HCT116 (cell line): ENCODE results near the gene C2orf68. TPM values are rescaled to one million over a fixed set of nuclear protein-coding genes. Genes with fewer than 3 reads are reported as not detected.

Experiments used
- ATAC-seq: fragments of 200-7000 bp; cut with Tn5 transposase; 2 replicates; pipeline ENCODE4 v1.9.1; 2020; ENCODE audit warnings: mild to moderate bottlenecking, moderate library complexity
- BruUV-seq: library from RNA; stranded (reverse); fragments of 400-500 nt; replicated peaks from 2 replicates; lab custom pipeline; 2021; lab: Mats Ljungman, UMichigan
- CTCF ChIA-PET: fragments of 300-600 bp; sonication (Branson Sonifier 250); formaldehyde crosslinking; loops from one replicate; lab custom pipeline; 2021; ENCODE audit warnings: antibody characterized with exemption; lab: Charles Lee
- POLR2A ChIA-PET: fragments of 300-600, 350-600 bp; sonication (Branson Sonifier 250); formaldehyde crosslinking; loops from one replicate; lab custom pipeline; 2021; ENCODE audit warnings: antibody characterized with exemption; lab: Charles Lee
- RAD21 ChIA-PET, 2 experiments: fragments of 300-600 bp; sonication (Branson Sonifier 250); formaldehyde crosslinking; loops; one replicate each; lab custom pipeline; 2023; ENCODE audit warnings: low total read pairs in 2 of 2; ENCODE audit not compliant: uncharacterized antibody in 2 of 2, unreplicated experiment in 2 of 2, low non-redundant PET in 1 of 2; lab: Charles Lee
- DNase-seq: peaks from one replicate; pipeline ENCODE4 v3.0.0-alpha.2; 2010; ENCODE audit warnings: low read depth, low spot score
- H2AFZ ChIP-seq: fragments of 200-600 bp; shearing (Covaris generic), sonication (generic); 2 replicates; pipeline ENCODE4 v1.6.1; 2017; ENCODE audit warnings: low read depth, mixed run types, mixed read lengths, antibody characterized with exemption, low read length; ENCODE audit not compliant: poor library complexity, severe bottlenecking
- H3K27ac ChIP-seq: 2 replicates; pipeline ENCODE4 v1.5.1; 2012; ENCODE audit warnings: low read depth, low read length
- H3K27me3 ChIP-seq: fragments of 200-600 bp; sonication (generic); 2 replicates; pipeline ENCODE4 v1.6.1; 2016; ENCODE audit warnings: mixed run types, low read length, mixed read lengths; ENCODE audit not compliant: insufficient read depth
- H3K36me3 ChIP-seq, 2 experiments: fragments of 200-500 bp in 1 of 2; fragments of 200-600 bp in 1 of 2; sonication (Bioruptor generic) in 1 of 2; sonication (generic) in 1 of 2; 2 replicates each; pipeline versions ENCODE4 v1.5.1 to v1.6.1; 2014 to 2016; ENCODE audit warnings: low read length in 2 of 2, inconsistent platforms in 1 of 2, mixed read lengths in 1 of 2, mixed run types in 1 of 2; ENCODE audit not compliant: insufficient read depth in 2 of 2, control insufficient read depth in 1 of 2
- H3K4me1 ChIP-seq, 2 experiments: fragments of 200-600 bp in 1 of 2; sonication (generic) in 1 of 2; 2 replicates each; pipeline versions ENCODE4 v1.5.1 to v1.6.1; 2012 to 2017; ENCODE audit warnings: low read length in 2 of 2, inconsistent platforms in 1 of 2, mild to moderate bottlenecking in 1 of 2, mixed read lengths in 1 of 2, mixed run types in 1 of 2, moderate library complexity in 1 of 2; ENCODE audit not compliant: insufficient read depth in 2 of 2, control insufficient read depth in 1 of 2
- H3K4me2 ChIP-seq: fragments of 200-600 bp; sonication (generic); 2 replicates; pipeline ENCODE4 v1.6.1; 2017; ENCODE audit warnings: mixed run types, low read length, mixed read lengths
- H3K4me3 ChIP-seq, 2 experiments: fragments of 200-600 bp in 1 of 2; sonication (generic) in 1 of 2; replicated peaks in 1 of 2; 2 replicates each; pipeline ENCODE4 v1.5.1; 2011 to 2016; ENCODE audit warnings: low read length in 2 of 2, control low read depth in 1 of 2, low read depth in 1 of 2, mild to moderate bottlenecking in 1 of 2, mixed read lengths in 1 of 2, mixed run types in 1 of 2
- H3K79me2 ChIP-seq: fragments of 200-600 bp; sonication (generic); 2 replicates; pipeline ENCODE4 v1.6.1; 2017; ENCODE audit warnings: mild to moderate bottlenecking, mixed run types, low read length, moderate library complexity, mixed read lengths; ENCODE audit not compliant: insufficient read depth
- H3K9ac ChIP-seq: fragments of 200-600 bp; sonication (generic); 2 replicates; pipeline ENCODE4 v1.6.1; 2016; ENCODE audit warnings: low read length, mixed read lengths
- H3K9me2 ChIP-seq: fragments of 200-600 bp; sonication (generic), shearing (Covaris generic); 2 replicates; pipeline ENCODE4 v1.6.1; 2017; ENCODE audit warnings: mixed run types, mild to moderate bottlenecking, moderate library complexity; ENCODE audit not compliant: insufficient read depth
- H3K9me3 ChIP-seq, 2 experiments: fragments of 200-500 bp in 1 of 2; fragments of 200-600 bp in 1 of 2; sonication (Bioruptor generic) in 1 of 2; sonication (generic) in 1 of 2; 2 replicates each; pipeline ENCODE4 v1.6.1; 2014 to 2017; ENCODE audit warnings: low read length in 2 of 2, mixed read lengths in 2 of 2, inconsistent platforms in 1 of 2, low read depth in 1 of 2, mild to moderate bottlenecking in 1 of 2, mixed run types in 1 of 2, moderate library complexity in 1 of 2; ENCODE audit not compliant: control insufficient read depth in 1 of 2, insufficient read depth in 1 of 2
- H4K20me1 ChIP-seq: fragments of 200-600 bp; sonication (generic), shearing (Covaris generic); 2 replicates; pipeline ENCODE4 v1.6.1; 2017; ENCODE audit warnings: mixed run types, mild to moderate bottlenecking, moderate library complexity; ENCODE audit not compliant: insufficient read depth
- ATF3 ChIP-seq: IDR thresholded peaks from 2 replicates; pipeline ENCODE4 v1.6.1; 2012
- CBX3 ChIP-seq: IDR thresholded peaks from 2 replicates; pipeline ENCODE4 v1.6.1; 2012; ENCODE audit warnings: low read depth
- CEBPB ChIP-seq: IDR thresholded peaks from 2 replicates; pipeline ENCODE4 v1.6.1; 2012; ENCODE audit warnings: low read depth
- EGR1 ChIP-seq: IDR thresholded peaks from 2 replicates; pipeline ENCODE4 v1.6.1; 2012; ENCODE audit warnings: low read depth
- ELF1 ChIP-seq: IDR thresholded peaks from 2 replicates; pipeline ENCODE4 v1.6.1; 2012; ENCODE audit warnings: low read depth, borderline replicate concordance
- EZH2 ChIP-seq: fragments of 200-600 bp; sonication (generic); IDR thresholded peaks from 2 replicates; pipeline ENCODE4 v1.6.1; 2017; ENCODE audit warnings: antibody characterized with exemption, mixed run types
- FOSL1 ChIP-seq: IDR thresholded peaks from 2 replicates; pipeline ENCODE4 v1.6.1; 2012; ENCODE audit warnings: low read depth
- JUND ChIP-seq: IDR thresholded peaks from 2 replicates; pipeline ENCODE4 v1.6.1; 2012
- MAX ChIP-seq: IDR thresholded peaks from 2 replicates; pipeline ENCODE4 v1.6.1; 2012
- POLR2A ChIP-seq: IDR thresholded peaks from 2 replicates; pipeline ENCODE4 v1.7.0; 2011; ENCODE audit warnings: borderline replicate concordance; ENCODE audit not compliant: insufficient read depth, insufficient read length; ENCODE audit errors: extremely low read depth
- POLR2AphosphoS5 ChIP-seq: IDR thresholded peaks from 2 replicates; pipeline ENCODE4 v1.6.1; 2011; ENCODE audit warnings: mild to moderate bottlenecking, low read depth, low read length, moderate library complexity
- SP1 ChIP-seq: IDR thresholded peaks from 2 replicates; pipeline ENCODE4 v1.6.1; 2012; ENCODE audit warnings: low read depth
- SRF ChIP-seq: IDR thresholded peaks from 2 replicates; pipeline ENCODE4 v1.6.1; 2012; ENCODE audit warnings: low read depth
- ZBTB33 ChIP-seq: IDR thresholded peaks from 2 replicates; pipeline ENCODE4 v1.6.1; 2011; ENCODE audit warnings: mild to moderate bottlenecking, low read length, moderate library complexity; ENCODE audit not compliant: insufficient replicate concordance; ENCODE audit errors: extremely low read depth
- ZFX ChIP-seq: fragments of 450-650 bp; IDR thresholded peaks from 2 replicates; pipeline ENCODE4 v1.6.1; 2017
- ZNF274 ChIP-seq: fragments of 200-500 bp; sonication (Bioruptor generic); IDR thresholded peaks from 2 replicates; pipeline ENCODE4 v1.6.1; 2014; ENCODE audit warnings: mild to moderate bottlenecking, low read depth, low read length, inconsistent platforms
- intact Hi-C: fragments of 100-400 bp; cut with micrococcal nuclease; formaldehyde crosslinking; loops from 2 replicates; pipeline ENCODE4 v1.10.0; 2022
- total RNA-seq: library from RNA; stranded (reverse); gene quantifications from one replicate; pipeline ENCODE4 v1.2.1, GENCODE V29; 2021; ENCODE audit not compliant: unreplicated experiment

Gene C2orf68
- total RNA-seq, 1 experiment from 2014 or later = 21.8 TPM

GRCh38 chr2:85558160-85558559 lies 53.7 kb downstream of the C2orf68 start:
- H3K4me1 ChIP-seq = peaks cover 2 to 15% of the 10 kb centered on the region in 2 experiments; a peak in 3 of 4 replicates
- TF ChIP-seq CBX3 (no peak), EGR1 (no peak), FOSL1 (no peak), POLR2AphosphoS5 (no peak), ELF1 (no peak), SRF (no peak), SP1 (no peak), POLR2A (no peak), ZFX (no peak), EZH2 (no peak), ZBTB33 (no peak), JUND (no peak), ZNF274 (no peak), MAX (no peak), ATF3 (no peak), CEBPB (no peak)
- H3K4me3 ChIP-seq = no peak overlapping the region
- ATAC-seq (no peak), DNase-seq (no peak)
- peaks cover 16 to 18% of the 10 kb centered on the region in 2 experiments; a peak in 3 of 4 replicates for H3K36me3 ChIP-seq
- no peak overlapping the region for H3K9ac ChIP-seq
- BruUV-seq = no TSS peak
- intact Hi-C loops = loop anchor here (10.0 kb wide), 1 partner anchor 233 kb away; the partner anchor contains the start of gene TGOLN2
- H4K20me1 ChIP-seq = no peaks in the 10 kb centered on the region; the same call in 1 of the 2 replicates
- POLR2A ChIA-PET = interaction anchor here (1.0 kb wide), 1 partner anchor 9 kb away, joined by 3 read pairs; no protein-coding TSS in a partner anchor
- no peak overlapping the region for H3K4me2 ChIP-seq
- no peaks in the 10 kb centered on the region for H3K27me3 ChIP-seq
- CTCF ChIA-PET = no interaction called here
- RAD21 ChIA-PET = no interaction called here
- peaks cover 32% of the 10 kb centered on the region for H3K79me2 ChIP-seq
- H3K27ac ChIP-seq = no peak overlapping the region
- H3K9me2 ChIP-seq = no peaks in the 10 kb centered on the region
- H3K9me3 ChIP-seq = no peaks in the 10 kb centered on the region
- no peak overlapping the region for H2AFZ ChIP-seq
